MG63 (cell line): ENCODE results near the gene SAP30L. TPM values are rescaled to one million over a fixed set of nuclear protein-coding genes. Genes with fewer than 3 reads are reported as not detected.

Experiments
- DNase-seq: peaks from one replicate; pipeline ENCODE4 v3.0.0-alpha.2; 2020
- H3K27me3 ChIP-seq: fragments of 250-450 bp; sonication (Bioruptor Pico); 2 replicates; pipeline ENCODE4 v1.5.1; 2020; ENCODE audit warnings: mild to moderate bottlenecking, moderate library complexity
- H3K36me3 ChIP-seq: fragments of 250-450 bp; sonication (Bioruptor Pico); 2 replicates; pipeline ENCODE4 v1.5.1; 2020; ENCODE audit warnings: mild to moderate bottlenecking, moderate library complexity
- H3K4me3 ChIP-seq: fragments of 250-450 bp; sonication (Bioruptor Pico); 2 replicates; pipeline ENCODE4 v1.5.1; 2020; ENCODE audit warnings: mild to moderate bottlenecking, moderate library complexity
- H3K9me3 ChIP-seq: fragments of 250-450 bp; sonication (Bioruptor Pico); 2 replicates; pipeline ENCODE4 v1.5.1; 2020; ENCODE audit warnings: mild to moderate bottlenecking, moderate library complexity
- total RNA-seq: library from RNA; depleted of rRNA; stranded (reverse); fragments of >200 nt; shearing (Covaris generic); gene quantifications from 2 replicates; pipeline ENCODE4 v1.2.3, GENCODE V29; 2014; ENCODE audit warnings: low replicate concordance; rRNA removed

SAP30L gene
- total RNA-seq, 1 experiment from 2014 or later: 39.2 TPM

DNA sequence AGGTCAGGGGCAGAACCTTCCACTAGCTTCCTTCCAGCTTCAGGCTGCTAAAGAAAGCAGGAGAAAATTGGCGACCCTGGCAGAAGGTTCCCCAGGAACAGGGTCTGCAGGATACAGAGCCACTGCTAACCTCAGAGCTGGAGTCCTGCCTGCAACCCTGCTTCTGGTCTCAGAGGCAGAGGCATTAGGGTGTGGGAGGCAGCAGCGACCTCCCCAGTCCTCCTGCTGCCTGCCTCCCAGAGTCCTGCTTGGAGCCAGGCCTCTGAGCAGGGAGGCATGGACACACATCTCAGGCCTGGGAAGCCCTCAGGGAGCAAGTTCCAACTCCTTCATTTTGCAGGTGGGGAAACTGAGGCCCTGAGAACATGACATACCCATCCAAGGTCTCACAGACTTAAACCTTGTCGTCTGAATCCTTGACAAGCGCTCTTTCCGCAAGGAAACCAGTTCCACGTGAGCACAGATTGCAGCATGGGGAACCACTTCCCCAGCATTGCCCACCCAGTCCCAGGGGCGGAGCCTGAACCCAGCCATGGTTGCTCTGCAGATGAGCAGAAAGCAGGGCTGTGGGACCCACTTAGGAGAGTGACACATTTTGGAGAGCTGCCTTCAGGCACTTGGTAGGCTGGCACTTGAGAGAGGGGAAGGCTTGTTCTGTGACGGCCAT is 60.4 kb downstream of the SAP30L start:
- Histone ChIP-seq H3K4me3 (no peak overlapping the region), H3K27me3 (no peaks in the 10 kb centered on the region)
- no peak for DNase-seq

DNA sequence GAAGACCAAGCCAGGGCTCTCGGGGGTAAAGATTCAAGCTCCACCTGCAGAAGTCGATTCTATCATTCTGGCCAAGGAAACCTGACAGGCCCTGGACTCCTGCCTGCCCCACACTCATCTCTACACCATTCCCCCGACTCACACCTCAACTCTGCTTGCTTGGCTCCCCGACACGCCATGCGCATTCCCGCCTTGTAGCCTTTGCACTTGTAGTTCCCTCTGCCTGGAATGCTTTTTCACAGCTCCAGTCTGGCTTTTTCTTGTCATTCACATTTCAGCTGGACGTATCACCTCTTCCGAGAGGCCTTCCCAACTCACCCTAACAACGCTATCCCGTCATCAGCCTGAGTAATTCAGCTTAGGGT is 60.9 kb downstream of the SAP30L start:
- DNase-seq: no peak
- Histone ChIP-seq H3K27me3 (0 out of 2 replicates have a peak, but pooled peaks cover 2% of the 10 kb centered on the region), H3K36me3 (no peaks in the 10 kb centered on the region), H3K4me3 (no peak overlapping the region), H3K9me3 (no peaks in the 10 kb centered on the region)

More for the DNA sequence above, 60.4 kb downstream of the SAP30L start:
- H3K9me3 ChIP-seq: no peaks in the 10 kb centered on the region
- H3K36me3 ChIP-seq: no peaks in the 10 kb centered on the region

DNA sequence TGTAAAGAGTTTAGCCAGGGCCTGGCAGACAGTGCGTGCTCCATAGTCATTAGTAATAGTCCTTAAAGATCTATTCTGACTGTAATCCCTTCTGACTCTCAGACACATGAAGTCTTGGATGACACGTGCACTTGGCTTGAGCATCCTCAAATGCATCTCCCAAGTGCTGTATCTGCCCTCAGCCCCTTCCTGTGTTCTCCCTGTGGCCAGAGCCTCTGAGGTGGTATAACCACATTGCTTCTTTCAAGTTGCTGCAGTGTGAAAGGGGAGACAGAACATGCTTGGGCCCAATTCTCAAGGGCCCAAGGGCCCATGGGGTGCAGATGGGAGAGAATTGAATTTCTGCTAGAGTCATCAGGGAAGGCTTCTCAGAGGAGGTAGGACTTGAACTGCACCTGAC is 62.3 kb downstream of the SAP30L start:
- Histone ChIP-seq H3K27me3 (peaks cover 2% of the 10 kb centered on the region; the same call in 1 of the 2 replicates), H3K4me3 (no peak overlapping the region), H3K36me3 (no peaks in the 10 kb centered on the region), H3K9me3 (no peaks in the 10 kb centered on the region)
- no peak for DNase-seq

DNA sequence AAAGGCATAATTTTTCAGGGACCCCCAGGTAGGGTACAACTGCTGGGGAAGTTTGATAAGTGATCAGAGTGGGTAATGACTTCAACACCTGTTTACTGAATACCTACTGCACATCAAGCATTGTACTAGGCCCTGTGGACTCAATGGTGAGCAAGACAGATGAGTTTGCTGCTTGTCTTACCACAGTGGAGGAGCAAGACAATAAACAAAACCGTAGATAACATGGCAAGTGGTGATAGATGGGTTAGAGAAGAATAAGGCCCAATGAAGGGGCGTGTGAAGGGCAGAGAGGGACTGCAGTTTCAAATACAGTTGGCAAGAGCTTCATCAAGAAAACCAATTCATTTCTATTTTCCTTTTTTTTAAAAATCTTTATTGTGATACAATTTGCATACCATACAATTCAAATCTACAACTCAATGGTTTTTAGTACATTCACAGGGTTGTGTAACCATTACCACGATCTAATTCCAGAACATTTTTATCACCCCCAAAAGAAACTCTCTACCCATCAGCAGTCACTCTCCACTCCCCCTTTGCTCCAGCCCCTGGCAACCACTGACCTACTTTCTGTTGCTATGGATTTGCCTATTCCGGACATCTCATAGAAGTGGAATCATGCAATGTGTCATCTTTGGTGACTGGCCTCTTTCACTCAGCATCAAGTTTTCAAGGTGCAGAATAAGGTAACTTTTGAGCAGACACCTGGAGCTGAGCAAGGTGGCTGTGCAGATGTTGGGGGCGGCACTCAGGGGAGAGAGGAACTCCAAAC is 64.2 kb downstream of the SAP30L start:
- DNase-seq: no peak
- Histone ChIP-seq H3K4me3 (no peak overlapping the region), H3K27me3 (peaks cover 13% of the 10 kb centered on the region), H3K9me3 (no peaks in the 10 kb centered on the region), H3K36me3 (no peaks in the 10 kb centered on the region)

Other genes with a start within 250 kb of the SAP30L start
- 2.3 and 7.4 TPM in 2 replicates for gene HAND1, start 32.2 kb downstream of the SAP30L start, total RNA-seq